ENCODE measurements around the gene CD247. TPM values are rescaled to one million over a fixed set of nuclear protein-coding genes. Genes with fewer than 3 reads are reported as not detected.

Gene CD247
- total and polyA plus RNA-seq, 9 of the 15 experiments (the other 6 are each of a cell fraction or from before 2014, with no cell fraction given), result 0.08 to 0.42 (median 0.28) TPM; not detected in 5

DNA sequence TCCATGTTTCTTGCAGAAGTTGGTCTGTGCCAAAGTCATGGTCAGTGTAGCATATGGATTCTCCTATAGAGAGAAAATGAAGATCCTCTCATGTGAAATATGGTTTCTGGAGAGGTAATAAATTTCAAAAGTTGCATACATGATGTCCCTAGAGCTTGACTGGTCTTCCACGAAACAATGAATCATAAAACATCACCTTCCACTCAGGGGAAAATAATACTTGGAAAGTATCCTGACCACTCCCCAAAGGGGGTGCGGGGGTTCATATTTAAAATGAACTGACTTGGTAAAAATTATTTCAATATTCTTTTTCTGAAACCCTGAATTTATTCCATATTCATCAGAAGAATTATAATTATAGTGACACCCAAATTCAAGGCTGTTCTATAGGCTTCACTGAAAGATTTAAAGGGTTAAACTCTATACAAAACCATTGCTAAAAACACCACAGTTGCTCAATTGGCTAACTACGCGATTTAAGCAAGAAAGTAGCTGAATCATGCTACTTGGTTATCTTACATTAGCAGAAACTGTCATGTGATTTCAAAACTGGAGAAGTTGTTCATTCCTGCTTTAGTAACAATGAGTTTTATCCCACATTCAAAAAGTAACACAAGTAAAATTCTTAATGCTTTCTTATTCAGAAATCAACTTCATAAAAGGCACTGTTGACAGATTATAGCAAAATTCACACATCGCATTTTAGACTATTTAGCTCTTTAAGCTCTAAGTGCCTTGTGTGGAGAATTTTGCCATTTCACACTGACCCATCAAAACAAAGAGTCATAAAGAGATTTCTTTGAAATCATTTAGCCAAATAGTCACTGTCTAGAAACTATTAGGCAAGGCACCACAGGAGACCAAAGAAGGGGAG is 30.0 kb upstream of the CD247 start (continued):
- TF ChIP-seq, protein P1, sequence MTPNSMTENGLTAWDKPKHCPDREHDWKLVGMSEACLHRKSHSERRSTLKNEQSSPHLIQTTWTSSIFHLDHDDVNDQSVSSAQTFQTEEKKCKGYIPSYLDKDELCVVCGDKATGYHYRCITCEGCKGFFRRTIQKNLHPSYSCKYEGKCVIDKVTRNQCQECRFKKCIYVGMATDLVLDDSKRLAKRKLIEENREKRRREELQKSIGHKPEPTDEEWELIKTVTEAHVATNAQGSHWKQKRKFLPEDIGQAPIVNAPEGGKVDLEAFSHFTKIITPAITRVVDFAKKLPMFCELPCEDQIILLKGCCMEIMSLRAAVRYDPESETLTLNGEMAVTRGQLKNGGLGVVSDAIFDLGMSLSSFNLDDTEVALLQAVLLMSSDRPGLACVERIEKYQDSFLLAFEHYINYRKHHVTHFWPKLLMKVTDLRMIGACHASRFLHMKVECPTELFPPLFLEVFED (CRISPR knock-in tag; conservative IDR thresholded peaks at IDR 0.05), result no peak
- TF ChIP-seq TAL1 (IDR thresholded peaks at IDR 0.05) (peak; percentile 85), CAMTA2 (CRISPR knock-in tag; conservative IDR thresholded peaks at IDR 0.05) (no peak), DDX20 (tag; IDR thresholded peaks at IDR 0.05; ENCODE audit: low read depth) (no peak), ZZZ3 (IDR thresholded peaks at IDR 0.05) (no peak; the same call in 1 of the 2 replicates), ARHGAP35 (IDR thresholded peaks at IDR 0.05; ENCODE audit: partially characterized antibody) (no peak), ZNF197 (CRISPR knock-in tag; IDR thresholded peaks at IDR 0.05; ENCODE audit: low read depth) (peak; percentile 45; the same call in 1 of the 2 replicates), RBM22 (IDR thresholded peaks at IDR 0.05; ENCODE audit: low read depth, low read length, poor library complexity, severe bottlenecking) (no peak), TCFL5 (CRISPR knock-in tag; conservative IDR thresholded peaks at IDR 0.05) (no peak; the same call in 1 of the 2 replicates), YY1 (IDR thresholded peaks at IDR 0.05; ENCODE audit: borderline replicate concordance in 1 of 3, control insufficient read depth in 1 of 3, extremely low read depth in 1 of 3, insufficient read depth in 3 of 3, insufficient read length in 1 of 3, insufficient replicate concordance in 2 of 3, low read depth in 1 of 3, low read length in 2 of 3) (no peak), ZNF830 (CRISPR knock-in tag; IDR thresholded peaks at IDR 0.05) (no peak), TOE1 (IDR thresholded peaks at IDR 0.05; ENCODE audit: borderline replicate concordance) (peak; percentile 97), TOE1 (CRISPR knock-in tag; IDR thresholded peaks at IDR 0.05; ENCODE audit: borderline replicate concordance, low read depth) (no peak), ESRRB (CRISPR knock-in tag; IDR thresholded peaks at IDR 0.05; ENCODE audit: borderline replicate concordance) (no peak)
- TF ChIP-seq, protein P2, sequence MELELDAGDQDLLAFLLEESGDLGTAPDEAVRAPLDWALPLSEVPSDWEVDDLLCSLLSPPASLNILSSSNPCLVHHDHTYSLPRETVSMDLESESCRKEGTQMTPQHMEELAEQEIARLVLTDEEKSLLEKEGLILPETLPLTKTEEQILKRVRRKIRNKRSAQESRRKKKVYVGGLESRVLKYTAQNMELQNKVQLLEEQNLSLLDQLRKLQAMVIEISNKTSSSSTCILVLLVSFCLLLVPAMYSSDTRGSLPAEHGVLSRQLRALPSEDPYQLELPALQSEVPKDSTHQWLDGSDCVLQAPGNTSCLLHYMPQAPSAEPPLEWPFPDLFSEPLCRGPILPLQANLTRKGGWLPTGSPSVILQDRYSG (tag; conservative IDR thresholded peaks at IDR 0.05; ENCODE audit: low read depth), result peak; percentile 75; the same call in 1 of the 2 replicates
- TF ChIP-seq, protein P3, sequence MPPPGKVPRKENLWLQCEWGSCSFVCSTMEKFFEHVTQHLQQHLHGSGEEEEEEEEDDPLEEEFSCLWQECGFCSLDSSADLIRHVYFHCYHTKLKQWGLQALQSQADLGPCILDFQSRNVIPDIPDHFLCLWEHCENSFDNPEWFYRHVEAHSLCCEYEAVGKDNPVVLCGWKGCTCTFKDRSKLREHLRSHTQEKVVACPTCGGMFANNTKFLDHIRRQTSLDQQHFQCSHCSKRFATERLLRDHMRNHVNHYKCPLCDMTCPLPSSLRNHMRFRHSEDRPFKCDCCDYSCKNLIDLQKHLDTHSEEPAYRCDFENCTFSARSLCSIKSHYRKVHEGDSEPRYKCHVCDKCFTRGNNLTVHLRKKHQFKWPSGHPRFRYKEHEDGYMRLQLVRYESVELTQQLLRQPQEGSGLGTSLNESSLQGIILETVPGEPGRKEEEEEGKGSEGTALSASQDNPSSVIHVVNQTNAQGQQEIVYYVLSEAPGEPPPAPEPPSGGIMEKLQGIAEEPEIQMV (tag; conservative IDR thresholded peaks at IDR 0.05; ENCODE audit: low read depth), result no peak
- TF ChIP-seq, protein P4, sequence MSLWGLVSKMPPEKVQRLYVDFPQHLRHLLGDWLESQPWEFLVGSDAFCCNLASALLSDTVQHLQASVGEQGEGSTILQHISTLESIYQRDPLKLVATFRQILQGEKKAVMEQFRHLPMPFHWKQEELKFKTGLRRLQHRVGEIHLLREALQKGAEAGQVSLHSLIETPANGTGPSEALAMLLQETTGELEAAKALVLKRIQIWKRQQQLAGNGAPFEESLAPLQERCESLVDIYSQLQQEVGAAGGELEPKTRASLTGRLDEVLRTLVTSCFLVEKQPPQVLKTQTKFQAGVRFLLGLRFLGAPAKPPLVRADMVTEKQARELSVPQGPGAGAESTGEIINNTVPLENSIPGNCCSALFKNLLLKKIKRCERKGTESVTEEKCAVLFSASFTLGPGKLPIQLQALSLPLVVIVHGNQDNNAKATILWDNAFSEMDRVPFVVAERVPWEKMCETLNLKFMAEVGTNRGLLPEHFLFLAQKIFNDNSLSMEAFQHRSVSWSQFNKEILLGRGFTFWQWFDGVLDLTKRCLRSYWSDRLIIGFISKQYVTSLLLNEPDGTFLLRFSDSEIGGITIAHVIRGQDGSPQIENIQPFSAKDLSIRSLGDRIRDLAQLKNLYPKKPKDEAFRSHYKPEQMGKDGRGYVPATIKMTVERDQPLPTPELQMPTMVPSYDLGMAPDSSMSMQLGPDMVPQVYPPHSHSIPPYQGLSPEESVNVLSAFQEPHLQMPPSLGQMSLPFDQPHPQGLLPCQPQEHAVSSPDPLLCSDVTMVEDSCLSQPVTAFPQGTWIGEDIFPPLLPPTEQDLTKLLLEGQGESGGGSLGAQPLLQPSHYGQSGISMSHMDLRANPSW (CRISPR knock-in tag; IDR thresholded peaks at IDR 0.05), result no peak
- TF ChIP-seq, protein P5, sequence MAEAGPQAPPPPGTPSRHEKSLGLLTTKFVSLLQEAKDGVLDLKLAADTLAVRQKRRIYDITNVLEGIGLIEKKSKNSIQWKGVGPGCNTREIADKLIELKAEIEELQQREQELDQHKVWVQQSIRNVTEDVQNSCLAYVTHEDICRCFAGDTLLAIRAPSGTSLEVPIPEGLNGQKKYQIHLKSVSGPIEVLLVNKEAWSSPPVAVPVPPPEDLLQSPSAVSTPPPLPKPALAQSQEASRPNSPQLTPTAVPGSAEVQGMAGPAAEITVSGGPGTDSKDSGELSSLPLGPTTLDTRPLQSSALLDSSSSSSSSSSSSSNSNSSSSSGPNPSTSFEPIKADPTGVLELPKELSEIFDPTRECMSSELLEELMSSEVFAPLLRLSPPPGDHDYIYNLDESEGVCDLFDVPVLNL (CRISPR knock-in tag; IDR thresholded peaks at IDR 0.05; ENCODE audit: low read depth), result no peak
